ENCODE data around the gene GJB4.
"Not testable (repeated sequence)": the region's sequence is repeated elsewhere in the genome, so short reads cannot be mapped to it uniquely, and the experiment has no call there.

Gene GJB4

DNA sequence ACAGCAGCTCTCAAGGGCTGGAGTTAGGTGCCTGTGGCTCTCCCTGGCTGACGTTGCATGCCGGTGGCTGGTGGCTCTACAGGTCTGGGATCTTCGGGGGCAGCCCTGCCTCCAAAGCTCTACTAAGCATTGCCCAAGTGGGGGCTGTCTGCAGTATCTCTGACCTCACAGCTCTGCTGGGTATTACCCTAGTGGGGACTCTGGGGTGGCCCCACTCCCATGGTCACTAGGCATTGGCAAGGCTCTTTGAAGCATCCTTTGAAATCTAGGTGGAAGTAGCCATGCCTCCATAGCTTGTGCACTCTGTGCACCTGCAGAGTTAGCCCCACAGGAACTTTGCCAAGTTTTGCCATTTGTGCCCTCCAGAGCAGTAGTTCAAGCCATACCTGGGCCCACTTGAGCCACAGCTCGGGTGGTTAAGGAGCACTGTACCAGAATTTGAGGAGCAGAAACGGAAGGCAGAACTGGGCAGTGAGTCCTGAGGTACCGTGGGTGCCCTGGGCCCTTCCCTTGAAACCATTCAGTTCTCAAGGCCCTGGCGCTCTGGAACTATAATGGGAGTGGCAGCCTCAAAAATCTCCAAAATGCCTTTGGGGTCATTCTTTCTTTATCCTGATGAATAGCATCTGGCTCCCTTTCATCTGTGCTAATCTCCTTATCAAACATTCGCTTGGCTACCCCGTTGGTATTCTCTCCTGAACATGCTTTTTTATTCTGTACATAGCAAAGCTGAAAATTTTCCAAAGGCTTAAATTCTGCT lies 48.7 kb downstream of the GJB4 start:
- DNase-seq: no peak

DNA sequence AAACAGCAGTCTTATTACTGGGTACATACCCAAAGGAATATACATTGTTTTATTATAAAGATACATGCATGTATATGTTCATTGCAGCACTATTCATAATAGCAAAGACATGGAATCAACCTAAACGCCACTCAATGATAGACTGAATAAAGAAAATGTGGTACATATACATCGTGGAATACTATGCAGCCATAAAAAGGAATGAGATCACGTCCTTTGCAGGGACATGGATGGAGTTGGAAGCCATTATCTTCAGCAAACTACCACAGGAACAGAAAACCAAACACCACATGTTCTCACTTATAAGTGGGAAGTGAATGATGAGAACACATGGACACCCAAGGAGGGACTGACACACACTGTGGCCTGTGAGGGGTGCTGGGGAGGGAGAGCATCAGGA lies 51.2 kb downstream of the GJB4 start:
- not testable (repeated sequence) for DNase-seq
